ENCODE measurements around the gene MET. TPM values are rescaled to one million over a fixed set of nuclear protein-coding genes. Genes with fewer than 3 reads are reported as not detected.
A peak's percentile ranks its signal among the peaks of the same experiment; 100 is the strongest.

Gene MET
- total and polyA plus RNA-seq, 10 of the 15 experiments (the other 5 are each of a cell fraction or from before 2014, with no cell fraction given): 0.01 to 0.21 TPM; not detected in 8

DNA sequence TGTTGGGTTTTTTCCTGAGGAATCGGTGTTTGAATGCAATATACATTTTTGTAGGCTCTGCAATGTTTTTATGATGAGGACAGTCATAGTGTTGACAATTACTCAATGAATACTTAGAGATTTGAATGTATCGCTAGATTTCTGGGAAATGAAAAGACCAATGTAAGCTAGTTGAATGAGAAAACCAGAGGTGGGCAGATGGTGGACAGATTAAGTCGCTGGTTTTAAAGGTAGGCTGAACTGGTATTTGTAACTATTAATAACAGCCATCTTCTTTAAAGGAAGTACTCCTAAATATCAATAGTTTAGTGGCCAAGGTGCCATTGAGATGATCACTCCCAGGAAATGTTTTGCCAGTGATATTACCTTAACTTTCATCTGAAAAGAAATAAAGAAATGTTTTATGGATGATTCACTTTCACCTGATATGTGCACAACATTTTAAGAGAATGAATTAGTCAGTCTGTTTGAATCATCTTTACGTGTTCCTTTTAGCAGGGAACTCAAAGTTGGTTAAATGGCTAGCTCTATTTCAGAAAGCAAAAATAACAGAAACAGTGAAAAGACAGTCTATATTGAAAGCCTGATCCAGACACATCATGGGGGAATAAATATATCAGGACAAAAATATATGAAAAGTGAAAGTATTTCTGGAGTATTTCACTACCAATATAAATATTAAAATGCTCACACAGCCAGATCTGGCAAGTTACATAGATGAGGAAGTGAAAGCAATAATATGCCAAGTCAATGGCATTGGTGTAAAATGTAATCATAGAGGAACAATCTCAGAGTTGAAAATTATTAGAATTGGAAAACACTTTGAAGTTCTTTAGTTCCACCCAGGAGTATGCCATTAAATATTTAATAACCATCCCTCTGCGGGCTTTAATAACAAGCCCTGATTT is 20.7 kb downstream of the MET start:
- Histone ChIP-seq H3K4me3 (no peak overlapping the region), H3K79me2 (ENCODE audit: control insufficient read depth, insufficient read depth, low read length) (no peaks in the 10 kb centered on the region), H3K27ac (ENCODE audit: control insufficient read depth, insufficient read depth) (no peak overlapping the region), H3K36me3 (ENCODE audit: control insufficient read depth in 2 of 2, insufficient read depth in 2 of 2, low read length in 1 of 2) (no peaks in the 10 kb centered on the region), H2AFZ (ENCODE audit: control insufficient read depth, low read depth, low read length) (no peak overlapping the region), H3K4me1 (ENCODE audit: control insufficient read depth, insufficient read depth, low read length) (no peaks in the 10 kb centered on the region), H4K20me1 (ENCODE audit: control insufficient read depth, insufficient read depth) (no peaks in the 10 kb centered on the region), H3K27me3 (replicated peaks in 1 of 2; ENCODE audit: control insufficient read depth in 2 of 2, insufficient read depth in 2 of 2, low read length in 1 of 2) (peaks cover 0 to 8% of the 10 kb centered on the region in 2 experiments; a peak in 3 of 4 replicates), H3K4me2 (ENCODE audit: control insufficient read depth, insufficient read depth) (no peak overlapping the region), H3K9ac (ENCODE audit: control insufficient read depth, insufficient read depth, low read length) (no peak overlapping the region), H3K9me3 (replicated peaks; ENCODE audit: control insufficient read depth, insufficient read depth, low read length) (no peaks in the 10 kb centered on the region)
- ChIA-PET RAD21 (ENCODE audit: unreplicated experiment) (no interaction called here), CTCF (no interaction called here), SMC1A (ENCODE audit: uncharacterized antibody, unreplicated experiment) (interaction anchor here (0.8 kb wide), 1 partner anchor 42 kb away, joined by 3 read pairs; no protein-coding TSS in a partner anchor), POLR2A (no interaction called here)
- FAIRE-seq (no peak), ATAC-seq (peak; percentile 46; the same call in 1 of the 3 replicates), DNase-seq (ENCODE audit: low read depth, low spot score) (no peak)
- BruUV-seq (replicated peaks): no TSS peak
- peak; percentile 60; the same call in 1 of the 2 replicates for TF ChIP-seq SPI1 (IDR thresholded peaks at IDR 0.05; ENCODE audit: borderline replicate concordance, insufficient read depth, low read depth, low read length)
- TF ChIP-seq, protein P1, sequence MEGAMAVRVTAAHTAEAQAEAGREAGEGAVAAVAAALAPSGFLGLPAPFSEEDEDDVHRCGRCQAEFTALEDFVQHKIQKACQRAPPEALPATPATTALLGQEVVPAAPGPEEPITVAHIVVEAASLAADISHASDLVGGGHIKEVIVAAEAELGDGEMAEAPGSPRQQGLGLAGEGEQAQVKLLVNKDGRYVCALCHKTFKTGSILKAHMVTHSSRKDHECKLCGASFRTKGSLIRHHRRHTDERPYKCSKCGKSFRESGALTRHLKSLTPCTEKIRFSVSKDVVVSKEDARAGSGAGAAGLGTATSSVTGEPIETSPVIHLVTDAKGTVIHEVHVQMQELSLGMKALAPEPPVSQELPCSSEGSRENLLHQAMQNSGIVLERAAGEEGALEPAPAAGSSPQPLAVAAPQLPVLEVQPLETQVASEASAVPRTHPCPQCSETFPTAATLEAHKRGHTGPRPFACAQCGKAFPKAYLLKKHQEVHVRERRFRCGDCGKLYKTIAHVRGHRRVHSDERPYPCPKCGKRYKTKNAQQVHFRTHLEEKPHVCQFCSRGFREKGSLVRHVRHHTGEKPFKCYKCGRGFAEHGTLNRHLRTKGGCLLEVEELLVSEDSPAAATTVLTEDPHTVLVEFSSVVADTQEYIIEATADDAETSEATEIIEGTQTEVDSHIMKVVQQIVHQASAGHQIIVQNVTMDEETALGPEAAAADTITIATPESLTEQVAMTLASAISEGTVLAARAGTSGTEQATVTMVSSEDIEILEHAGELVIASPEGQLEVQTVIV (IDR thresholded peaks at IDR 0.05; ENCODE audit: borderline replicate concordance, partially characterized antibody): no peak
- TF ChIP-seq CREM (IDR thresholded peaks at IDR 0.05; ENCODE audit: low read depth): no peak
- in situ Hi-C loops (cut with MboI): no loop called here
- 37% methylated on average over 5 of the region's 5 CpGs for WGBS (ENCODE audit: insufficient coverage, insufficient replicate concordance, low lambda C conversion rate, missing lambda C conversion rate)
- intact Hi-C loops (cut with micrococcal nuclease; ENCODE audit: unreplicated experiment): no loop called here
